Posterior cingulate gyrus (tissue), 11 donors: ENCODE measurements around the gene RAB4A.
"Not testable (repeated sequence)": the region's sequence is repeated elsewhere in the genome, so short reads cannot be mapped to it uniquely, and the experiment has no call there.

Experiments used
- DNase-seq, 10 donors: peaks; one replicate each; pipeline versions ENCODE4 v3.0.0 to v3.0.0-alpha.2; 2020 to 2021; ENCODE audit warnings: mixed read lengths in 3 of 10
- intact Hi-C: fragments of 100-400 bp; cut with DNase I; formaldehyde crosslinking; loops from one replicate; pipeline ENCODE4 v1.15.1; 2023

RAB4A gene

GRCh38 chr1:229288516-229288915, 17.6 kb downstream of the RAB4A start:
- DNase-seq, result no peak
- intact Hi-C loops, result no loop called here

DNA sequence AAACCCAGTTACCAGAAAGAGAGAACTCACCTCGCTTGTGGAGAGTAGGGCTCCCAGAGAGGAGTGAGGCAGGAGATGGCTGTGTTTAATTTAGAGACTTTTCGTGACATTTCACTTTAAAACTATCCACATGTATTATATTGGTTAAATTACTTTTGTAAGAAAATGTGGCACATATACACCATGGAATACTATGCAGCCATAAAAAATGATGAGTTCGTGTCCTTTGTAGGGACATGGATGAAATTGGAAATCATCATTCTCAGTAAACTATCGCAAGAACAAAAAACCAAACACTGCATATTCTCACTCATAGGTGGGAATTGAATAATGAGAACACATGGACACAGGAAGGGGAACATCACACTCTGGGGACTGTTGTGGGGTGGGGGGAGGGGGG, 20.8 kb downstream of the RAB4A start:
- DNase-seq, intact Hi-C loops: not testable (repeated sequence)

GRCh38 chr1:229293528-229294204, 22.8 kb downstream of the RAB4A start:
- intact Hi-C loops, result no loop called here
- DNase-seq, result no peak

GRCh38 chr1:229295745-229296144, 24.8 kb downstream of the RAB4A start:
- DNase-seq, result no peak
- intact Hi-C loops, result no loop called here

DNA sequence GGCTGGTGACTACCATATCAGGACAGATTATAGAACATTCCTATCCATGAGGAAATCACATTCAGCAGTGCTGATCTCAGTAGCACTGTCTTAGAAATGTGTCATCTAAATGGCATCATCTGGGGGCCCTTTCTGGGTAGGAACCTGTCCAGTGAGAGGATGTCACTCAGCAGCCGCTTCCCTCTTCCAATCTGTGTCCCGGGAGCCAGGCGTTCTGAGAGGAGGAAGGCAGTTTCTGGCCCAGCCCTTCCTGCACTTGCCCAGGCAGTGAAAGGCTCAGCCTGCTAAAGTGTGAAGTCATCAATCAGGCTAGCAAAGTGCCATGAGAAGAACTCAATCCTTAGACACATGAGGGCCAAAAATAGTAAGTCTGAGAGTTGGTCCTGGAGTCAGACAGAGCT, 25.6 kb downstream of the RAB4A start:
- no peak for DNase-seq
- intact Hi-C loops, result no loop called here

DNA sequence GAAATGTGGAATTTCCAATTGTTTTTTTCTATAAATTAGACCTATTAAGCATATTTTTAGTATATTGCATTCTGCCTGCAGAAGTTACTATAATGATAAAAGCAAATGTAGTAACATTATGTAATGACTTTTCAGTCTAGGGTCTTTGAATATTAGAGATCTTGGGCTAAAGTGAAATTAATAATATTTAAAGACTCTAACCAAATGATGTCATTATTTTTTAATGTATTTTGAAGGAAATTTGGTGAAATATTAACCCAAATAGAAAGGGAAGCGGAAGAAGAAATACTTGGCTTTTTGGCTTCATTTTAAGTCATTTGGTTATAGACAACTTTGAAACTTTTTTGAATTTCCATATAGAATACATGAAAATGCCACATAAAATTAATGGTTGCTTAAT, 26.8 kb downstream of the RAB4A start:
- no peak for DNase-seq
- intact Hi-C loops, result no loop called here

DNA sequence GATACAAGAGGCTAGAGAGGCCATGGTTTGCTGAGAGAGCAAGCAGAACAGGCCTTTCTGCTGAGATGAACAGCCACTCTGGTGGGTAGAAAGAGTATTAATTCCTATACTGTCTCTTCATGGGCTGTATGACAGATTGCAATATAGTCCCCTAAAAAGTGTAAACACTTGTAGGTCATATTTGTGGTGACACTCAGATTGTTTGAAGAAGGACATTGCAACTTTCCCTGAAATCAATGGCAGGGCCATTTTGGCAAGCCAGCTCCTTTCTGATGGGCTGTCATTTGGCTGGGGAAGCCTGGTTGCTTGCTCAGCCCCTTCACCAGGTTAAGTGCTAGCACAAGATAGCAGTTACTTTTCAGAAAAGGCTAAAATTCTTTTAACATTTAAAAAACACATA, 27.5 kb downstream of the RAB4A start:
- DNase-seq, result no peak
- intact Hi-C loops, result no loop called here

GRCh38 chr1:229298887-229299503, 28.1 kb downstream of the RAB4A start:
- intact Hi-C loops, result no loop called here
- DNase-seq, result no peak

DNA sequence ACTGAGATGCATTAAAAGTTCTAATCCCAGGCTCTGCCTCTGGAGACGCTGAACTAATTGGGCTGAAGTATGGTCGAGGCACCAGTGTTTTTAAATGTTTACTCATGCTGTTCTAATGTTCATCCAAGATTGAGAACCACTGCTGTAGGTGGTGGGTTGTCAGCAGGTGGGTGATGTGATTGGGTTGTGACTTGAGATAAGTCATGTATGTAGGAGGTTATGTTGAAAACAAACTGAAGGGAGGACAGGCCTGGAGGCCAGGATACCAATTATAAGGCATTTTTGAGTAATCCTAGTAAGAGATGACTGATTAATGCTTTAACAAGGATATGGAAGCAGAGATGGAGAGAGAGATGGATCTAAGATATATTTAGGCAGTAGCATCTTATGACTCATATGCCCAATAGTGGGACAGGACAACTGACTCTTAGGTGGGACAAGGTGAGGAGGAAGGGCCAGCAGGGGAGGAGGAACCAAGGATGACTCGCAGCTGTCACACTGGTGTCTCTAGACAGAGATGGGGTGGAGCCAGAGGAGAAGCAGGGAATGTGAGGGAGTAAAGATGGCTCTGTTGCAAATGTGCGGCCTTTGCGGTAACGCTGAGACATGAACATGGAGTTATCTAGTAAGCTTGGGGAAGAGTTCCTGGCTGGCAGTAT, 29.3 kb downstream of the RAB4A start:
- no peak for DNase-seq

GRCh38 chr1:229302740-229303139, 31.8 kb downstream of the RAB4A start:
- DNase-seq, result no peak
- intact Hi-C loops, result no loop called here

More for the DNA sequence above, 29.3 kb downstream of the RAB4A start:
- intact Hi-C loops, result no loop called here

- intact Hi-C loops, result no loop called here
- DNase-seq, result no peak
These were observed 32.9 kb downstream of the RAB4A start for GRCh38 chr1:229303855-229304254.

- DNase-seq, result no peak
- intact Hi-C loops, result no loop called here
These were observed 34.5 kb downstream of the RAB4A start for GRCh38 chr1:229305392-229305791.

- intact Hi-C loops, result no loop called here
- DNase-seq, result no peak
These were observed 38.2 kb downstream of the RAB4A start for GRCh38 chr1:229309074-229309473.

DNA sequence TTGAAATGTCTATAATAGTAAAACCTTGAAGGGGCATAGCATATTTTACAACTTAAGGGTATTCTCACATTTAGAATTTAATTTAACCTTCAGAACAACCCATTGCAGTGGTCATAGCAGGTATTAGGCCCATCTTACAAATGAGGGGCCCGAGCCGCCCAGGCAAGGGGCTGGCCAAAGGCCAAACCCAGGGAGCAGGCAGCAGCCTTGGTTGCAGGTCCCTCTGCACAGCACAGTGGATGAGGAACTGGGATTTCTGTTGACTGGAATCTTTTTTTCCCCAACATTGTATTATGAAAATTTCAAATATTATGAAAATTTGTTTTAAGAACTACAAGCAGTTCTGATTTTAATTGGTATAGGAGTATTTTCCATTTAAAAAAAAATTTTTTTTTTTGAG, 38.8 kb downstream of the RAB4A start:
- intact Hi-C loops, result no loop called here
- DNase-seq, result no peak

DNA sequence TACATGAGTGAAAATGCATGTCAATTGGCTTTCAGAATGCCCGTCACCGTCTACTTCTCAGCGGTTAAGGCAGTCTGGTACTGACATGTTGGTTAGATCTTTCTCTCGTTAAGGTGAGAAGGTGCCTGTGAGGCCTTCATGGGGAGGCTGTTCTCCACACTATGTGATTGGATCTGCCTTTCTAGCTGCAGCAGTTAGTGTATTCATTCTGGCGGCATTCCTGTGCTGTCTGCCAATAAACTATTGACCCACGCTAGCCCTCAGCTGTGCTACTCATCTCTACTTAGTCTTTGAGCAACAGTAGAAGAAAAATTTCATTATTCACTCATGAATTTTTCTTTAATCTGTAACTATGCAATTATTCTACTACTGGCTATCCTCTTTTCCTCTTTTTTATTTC, 39.9 kb downstream of the RAB4A start:
- intact Hi-C loops, result no loop called here
- no peak for DNase-seq

GRCh38 chr1:229316166-229316565, 45.3 kb downstream of the RAB4A start:
- DNase-seq, result no peak
- intact Hi-C loops, result no loop called here

DNA sequence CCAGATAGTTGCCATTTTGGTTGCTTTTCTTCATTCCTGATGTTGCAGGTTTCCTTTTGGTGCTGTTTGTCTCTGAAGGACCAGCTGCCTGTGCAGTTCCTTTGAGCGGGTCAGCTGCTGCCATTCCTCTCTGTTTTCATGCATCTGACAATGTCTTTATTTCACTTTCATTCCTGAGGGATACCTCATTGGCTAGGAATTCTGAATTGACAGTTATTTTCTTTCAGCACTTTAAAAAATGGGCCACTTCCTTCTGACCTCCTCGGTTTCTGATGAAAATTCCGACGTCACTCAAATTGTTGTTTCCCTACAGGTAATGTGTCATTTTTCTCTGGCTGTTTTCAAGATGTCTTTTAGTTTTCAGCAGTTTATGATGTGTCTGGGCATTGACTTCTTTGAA, 47.1 kb downstream of the RAB4A start:
- intact Hi-C loops, result no loop called here
- no peak for DNase-seq

DNA sequence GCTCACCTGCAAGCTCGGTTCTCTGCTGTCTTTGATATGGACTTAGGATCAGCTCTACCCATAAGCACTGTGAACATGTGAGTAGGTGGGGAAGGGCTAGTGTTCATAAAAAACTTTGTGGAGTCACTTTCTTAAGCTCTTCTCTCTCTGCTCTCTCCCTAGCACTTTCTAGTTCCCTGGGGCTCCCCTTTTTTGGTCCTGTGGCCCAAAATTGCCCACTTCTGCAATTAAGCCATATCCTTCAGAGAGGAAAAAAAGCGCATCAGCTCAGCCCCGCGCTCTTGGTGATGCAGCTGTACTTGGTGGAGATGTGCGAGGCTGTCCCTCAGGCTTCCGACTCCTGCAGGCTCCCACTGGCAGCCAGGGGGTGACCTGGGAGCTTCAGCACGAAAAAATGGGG, 48.6 kb downstream of the RAB4A start:
- intact Hi-C loops, result no loop called here
- DNase-seq, result peak in 1 of 10 donors; percentile 69

- intact Hi-C loops, result no loop called here
- peak in 1 of 10 donors; percentile 42 for DNase-seq
These were observed 52.3 kb downstream of the RAB4A start for GRCh38 chr1:229323201-229323600.

GRCh38 chr1:229323885-229324553, 53.1 kb downstream of the RAB4A start:
- intact Hi-C loops, result no loop called here
- no peak for DNase-seq

- DNase-seq, result no peak
- intact Hi-C loops, result no loop called here
These were observed 54.5 kb downstream of the RAB4A start for GRCh38 chr1:229325401-229325800.
